ENCODE results near the gene MYO18B. TPM values are rescaled to one million over a fixed set of nuclear protein-coding genes. Genes with fewer than 3 reads are reported as not detected.
"Not testable (repeated sequence)": the region's sequence is repeated elsewhere in the genome, so short reads cannot be mapped to it uniquely, and the experiment has no call there.

MYO18B gene
- total RNA-seq, 1 donor from 2014 or later: 12.0 TPM

GRCh38 chr22:25970999-25971811, 229.2 kb downstream of the MYO18B start:
- DNase-seq (ENCODE audit: low spot score in 2 of 2): no peak
- intact Hi-C loops (cut with DNase I): no loop called here
- Histone ChIP-seq H3K4me1 (no peaks in the 10 kb centered on the region), H3K27me3 (no peaks in the 10 kb centered on the region), H3K36me3 (peaks cover 0 to 12% of the 10 kb centered on the region in 2 donors), H3K27ac (no peak overlapping the region), H3K9me3 (no peaks in the 10 kb centered on the region), H3K4me3 (no peak overlapping the region)
- TF ChIP-seq CTCF (IDR thresholded peaks at IDR 0.05): no peak

GRCh38 chr22:25972397-25972796, 230.4 kb downstream of the MYO18B start:
- Histone ChIP-seq H3K4me1 (no peaks in the 10 kb centered on the region), H3K4me3 (no peak overlapping the region), H3K27me3 (no peaks in the 10 kb centered on the region), H3K9me3 (no peaks in the 10 kb centered on the region), H3K27ac (no peak overlapping the region), H3K36me3 (peaks cover 0 to 12% of the 10 kb centered on the region in 2 donors)
- intact Hi-C loops (cut with DNase I): no loop called here
- no peak for DNase-seq (ENCODE audit: low spot score in 2 of 2)
- no peak for TF ChIP-seq CTCF (IDR thresholded peaks at IDR 0.05)

GRCh38 chr22:25976356-25976755, 234.4 kb downstream of the MYO18B start:
- H3K9me3 ChIP-seq: no peaks in the 10 kb centered on the region
- peaks cover 0 to 6% of the 10 kb centered on the region in 2 donors for H3K36me3 ChIP-seq
- H3K4me3 ChIP-seq: no peak overlapping the region
- intact Hi-C loops (cut with DNase I): no loop called here
- no peaks in the 10 kb centered on the region for H3K4me1 ChIP-seq
- H3K27me3 ChIP-seq: no peaks in the 10 kb centered on the region
- no peak for DNase-seq (ENCODE audit: low spot score in 2 of 2)
- no peak overlapping the region for H3K27ac ChIP-seq
- TF ChIP-seq CTCF (IDR thresholded peaks at IDR 0.05): no peak

GRCh38 chr22:25979968-25980367, 238.0 kb downstream of the MYO18B start:
- no peak for DNase-seq (ENCODE audit: low spot score in 2 of 2)
- peaks cover 0 to 2% of the 10 kb centered on the region in 2 donors for H3K36me3 ChIP-seq
- H3K27me3 ChIP-seq: no peaks in the 10 kb centered on the region
- H3K4me1 ChIP-seq: no peaks in the 10 kb centered on the region
- H3K9me3 ChIP-seq: no peaks in the 10 kb centered on the region
- H3K27ac ChIP-seq: no peak overlapping the region
- TF ChIP-seq CTCF (IDR thresholded peaks at IDR 0.05): no peak
- no peak overlapping the region for H3K4me3 ChIP-seq
- intact Hi-C loops (cut with DNase I): no loop called here

GRCh38 chr22:25984911-25985310, 242.9 kb downstream of the MYO18B start:
- H3K27ac ChIP-seq; intact Hi-C loops (cut with DNase I); H3K9me3 ChIP-seq; H3K36me3 ChIP-seq; H3K27me3 ChIP-seq; DNase-seq (ENCODE audit: low spot score in 2 of 2); H3K4me1 ChIP-seq; H3K4me3 ChIP-seq: not testable (repeated sequence)

GRCh38 chr22:25987948-25988347, 246.0 kb downstream of the MYO18B start:
- no peaks in the 10 kb centered on the region for H3K9me3 ChIP-seq
- H3K27ac ChIP-seq: no peak overlapping the region
- H3K36me3 ChIP-seq: peaks cover 0 to 9% of the 10 kb centered on the region in 2 donors
- no peaks in the 10 kb centered on the region for H3K4me1 ChIP-seq
- H3K27me3 ChIP-seq: no peaks in the 10 kb centered on the region
- TF ChIP-seq CTCF (IDR thresholded peaks at IDR 0.05): no peak
- H3K4me3 ChIP-seq: no peak overlapping the region
- no peak for DNase-seq (ENCODE audit: low spot score in 2 of 2)
- intact Hi-C loops (cut with DNase I): no loop called here

Measured in ascending aorta (tissue), 2 donors.